ENCODE data around the gene TYMS.

Gene TYMS

GRCh38 chr18:713135-713490 lies 55.7 kb downstream of the TYMS start:
- no peak for DNase-seq

- no peak for DNase-seq
These were observed 58.2 kb downstream of the TYMS start for GRCh38 chr18:715626-716025.

DNA sequence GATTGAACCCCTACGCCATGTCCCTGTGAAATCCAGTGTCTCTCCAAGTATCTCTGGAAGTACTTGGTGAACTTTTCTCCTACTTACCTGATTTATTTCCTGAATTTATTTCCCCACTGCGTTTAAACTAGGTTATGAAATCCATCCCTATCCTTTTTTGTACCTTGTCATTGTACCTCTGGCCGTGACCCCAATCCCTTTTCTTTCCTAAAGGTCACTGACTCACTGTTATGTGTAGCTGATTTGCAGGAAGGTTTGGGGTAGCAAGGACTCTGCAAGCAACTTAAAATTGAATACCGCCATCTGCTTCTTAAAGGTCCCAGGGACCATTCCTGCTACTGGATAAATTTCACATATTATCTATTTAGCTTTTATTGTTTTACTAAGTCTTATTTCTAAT lies 59.5 kb downstream of the TYMS start:
- DNase-seq, result no peak

All from midbrain (tissue), 1 donor.